Liver (tissue), 9 donors: ENCODE measurements around the gene RDH11. TPM values are rescaled to one million over a fixed set of nuclear protein-coding genes. Genes with fewer than 3 reads are reported as not detected.

Experiments
- DNase-seq: peaks from one replicate; pipeline ENCODE4 v3.0.0-alpha.2; 2017; ENCODE audit warnings: low spot score
- H3K27ac ChIP-seq, 2 donors: one replicate each; pipeline ENCODE4 v1.7.0; 2013; ENCODE audit warnings: inconsistent platforms in 2 of 2, low read length in 2 of 2, control low read depth in 1 of 2, low read depth in 1 of 2, mild to moderate bottlenecking in 1 of 2
- H3K27me3 ChIP-seq, 4 donors: one replicate each; pipeline versions ENCODE4 v1.6.1 to v1.7.0; 2013; ENCODE audit warnings: low read length in 3 of 4, inconsistent platforms in 1 of 4, mild to moderate bottlenecking in 1 of 4, moderate library complexity in 1 of 4; ENCODE audit not compliant: control insufficient read depth in 4 of 4, insufficient read depth in 4 of 4
- H3K36me3 ChIP-seq, 4 donors: one replicate each; pipeline versions ENCODE4 v1.6.1 to v1.7.0; 2013; ENCODE audit warnings: low read length in 3 of 4, mild to moderate bottlenecking in 3 of 4, low read depth in 1 of 4, moderate library complexity in 1 of 4; ENCODE audit not compliant: control insufficient read depth in 4 of 4, insufficient read depth in 3 of 4
- H3K4me1 ChIP-seq, 4 donors: one replicate each; pipeline versions ENCODE4 v1.6.1 to v1.7.0; 2013; ENCODE audit warnings: low read length in 3 of 4, mild to moderate bottlenecking in 3 of 4, moderate library complexity in 1 of 4; ENCODE audit not compliant: control insufficient read depth in 4 of 4, insufficient read depth in 4 of 4
- H3K4me3 ChIP-seq, 3 donors: one replicate each; pipeline versions ENCODE4 v1.6.1 to v1.7.0; 2013; ENCODE audit warnings: low read length in 3 of 3, control low read depth in 1 of 3, low read depth in 1 of 3, mild to moderate bottlenecking in 1 of 3
- H3K9ac ChIP-seq, 2 donors: one replicate each; pipeline ENCODE4 v1.7.0; 2013; ENCODE audit warnings: low read length in 2 of 2, mild to moderate bottlenecking in 2 of 2, moderate library complexity in 2 of 2, control low read depth in 1 of 2, low read depth in 1 of 2
- H3K9me3 ChIP-seq, 4 donors: one replicate each; pipeline versions ENCODE4 v1.6.1 to v1.7.0; 2013; ENCODE audit warnings: low read length in 3 of 4; ENCODE audit not compliant: control insufficient read depth in 4 of 4
- ATF3 ChIP-seq: IDR thresholded peaks from 2 replicates; pipeline ENCODE4 v1.6.1; 2016; ENCODE audit warnings: antibody characterized with exemption
- CTCF ChIP-seq: fragments of 150-350 bp; IDR thresholded peaks from 2 replicates; pipeline ENCODE4 v1.5.1; 2017; ENCODE audit warnings: improper control_type of control experiment, low read depth, low read length; ENCODE audit not compliant: missing input control
- EGR1 ChIP-seq, 2 donors: IDR thresholded peaks; 2 replicates each; pipeline ENCODE4 v1.6.1; 2016 to 2018; ENCODE audit warnings: antibody characterized with exemption in 2 of 2, low read depth in 2 of 2
- FOXA1 ChIP-seq: IDR thresholded peaks from 2 replicates; pipeline ENCODE4 v1.6.1; 2016; ENCODE audit warnings: antibody characterized with exemption
- FOXA2 ChIP-seq: IDR thresholded peaks from 2 replicates; pipeline ENCODE4 v1.6.1; 2016; ENCODE audit warnings: antibody characterized with exemption
- GABPA ChIP-seq, 2 donors: IDR thresholded peaks in 1 of 2; conservative IDR thresholded peaks in 1 of 2; 2 replicates each; pipeline ENCODE4 v1.6.1; 2016; ENCODE audit warnings: antibody characterized with exemption in 2 of 2, mild to moderate bottlenecking in 1 of 2, moderate library complexity in 1 of 2
- HNF4A ChIP-seq, 2 donors: conservative IDR thresholded peaks; 2 replicates each; pipeline ENCODE4 v1.6.1; 2016; ENCODE audit warnings: antibody characterized with exemption in 2 of 2, mild to moderate bottlenecking in 2 of 2
- HNF4G ChIP-seq: IDR thresholded peaks from 2 replicates; pipeline ENCODE4 v1.6.1; 2016; ENCODE audit warnings: antibody characterized with exemption
- JUND ChIP-seq, 2 donors: IDR thresholded peaks; 2 replicates each; pipeline ENCODE4 v1.6.1; 2016; ENCODE audit warnings: antibody characterized with exemption in 2 of 2
- MAX ChIP-seq: IDR thresholded peaks from 2 replicates; pipeline ENCODE4 v1.6.1; 2016; ENCODE audit warnings: antibody characterized with exemption
- NR2F2 ChIP-seq: IDR thresholded peaks from 2 replicates; pipeline ENCODE4 v1.6.1; 2016; ENCODE audit warnings: antibody characterized with exemption
- RAD21 ChIP-seq, 2 donors: IDR thresholded peaks; 2 replicates each; pipeline ENCODE4 v1.6.1; 2016; ENCODE audit warnings: antibody characterized with exemption in 2 of 2, mild to moderate bottlenecking in 2 of 2
- REST ChIP-seq: IDR thresholded peaks from 2 replicates; pipeline ENCODE4 v1.6.1; 2016; ENCODE audit warnings: antibody characterized with exemption, mild to moderate bottlenecking
- RXRA ChIP-seq, 2 donors: IDR thresholded peaks; 2 replicates each; pipeline ENCODE4 v1.6.1; 2017 to 2018; ENCODE audit warnings: antibody characterized with exemption in 2 of 2, mild to moderate bottlenecking in 1 of 2
- SP1 ChIP-seq: IDR thresholded peaks from 2 replicates; pipeline ENCODE4 v1.6.1; 2018; ENCODE audit warnings: antibody characterized with exemption, mild to moderate bottlenecking
- TAF1 ChIP-seq: conservative IDR thresholded peaks from 2 replicates; pipeline ENCODE4 v1.6.1; 2016; ENCODE audit warnings: antibody characterized with exemption, mild to moderate bottlenecking
- YY1 ChIP-seq: IDR thresholded peaks from 2 replicates; pipeline ENCODE4 v1.6.1; 2016; ENCODE audit warnings: antibody characterized with exemption, mild to moderate bottlenecking
- ZBTB33 ChIP-seq: IDR thresholded peaks from 2 replicates; pipeline ENCODE4 v1.6.1; 2016; ENCODE audit warnings: antibody characterized with exemption
- whole genome bisulfite sequencing: extraction: QIAGEN DNeasy Blood & Tissue Kit; methylation state at CpG from one replicate; pipeline ENCODE4 v1.1.7; 2013; 5-methylcytosine and 5-hydroxymethylcytosine counted together
- polyA plus RNA-seq, 2 donors: library from polyadenylated mRNA; stranded (reverse) in 1 of 2; unstranded in 1 of 2; fragments of 200-250 nt in 1 of 2; fragments of >200 nt in 1 of 2; fragmentation: Nextera tagmentation in 1 of 2; extraction: Ambion mirVana in 1 of 2; gene quantifications; one replicate each; pipeline versions ENCODE4 v1.2.1 to v1.2.3, GENCODE V29; 2013 to 2015
- total RNA-seq, 2 donors: library from RNA; depleted of rRNA; stranded (reverse); fragments of >200 nt; gene quantifications; one replicate each; pipeline ENCODE4 v1.2.3, GENCODE V29; 2014
- donor health status: healthy.
- donor health status: healthy.
- donor health status: healthy.
- donor health status: healthy.
- donor health status: healthy.

Gene RDH11
- total and polyA plus RNA-seq, 4 donors, result 99.7 to 174 (median 137) TPM

- under 1% methylated on average over 21 of the region's 21 CpGs for WGBS
- H3K27me3 ChIP-seq, result no peaks in the 10 kb centered on the region
- peak overlapping the region; percentile 89 to 99 (median 90) for H3K4me3 ChIP-seq
- TF ChIP-seq RXRA (IDR thresholded peaks at IDR 0.05), result no peak
- TF ChIP-seq SP1, result peak; percentile 48
- TF ChIP-seq YY1, result no peak
- TF ChIP-seq RAD21 (IDR thresholded peaks at IDR 0.05), result peak; percentile 9 to 18
- no peak for TF ChIP-seq ZBTB33
- TF ChIP-seq ATF3, result no peak
- TF ChIP-seq GABPA (IDR thresholded peaks at IDR 0.05 in 1 of 2, conservative IDR thresholded peaks at IDR 0.05 in 1 of 2), result no peak
- TF ChIP-seq HNF4A (conservative IDR thresholded peaks at IDR 0.05), result peak; percentile 26 to 33
- peak in 1 of 2 donors; percentile 58 for TF ChIP-seq JUND (IDR thresholded peaks at IDR 0.05)
- peak; percentile 67 for TF ChIP-seq TAF1
- TF ChIP-seq CTCF, result no peak
- TF ChIP-seq FOXA1, result no peak
- peak; percentile 59 for TF ChIP-seq FOXA2
- no peak for TF ChIP-seq NR2F2
- TF ChIP-seq EGR1 (IDR thresholded peaks at IDR 0.05; ENCODE audit: low read depth in 2 of 2), result peak in 1 of 2 donors; percentile 40
- TF ChIP-seq MAX, result no peak
- peak; percentile 90 for TF ChIP-seq REST
- TF ChIP-seq HNF4G, result no peak
- H3K27ac ChIP-seq, result peak overlapping the region; percentile 88 to 98
- H3K9me3 ChIP-seq, result no peaks in the 10 kb centered on the region
- peaks cover 6 to 24% (median 17%) of the 10 kb centered on the region in 4 donors for H3K36me3 ChIP-seq
- DNase-seq, result peak; percentile 80
- peak overlapping the region; percentile 21 to 98 for H3K9ac ChIP-seq
- H3K4me1 ChIP-seq, result peaks cover 0 to 34% (median 4%) of the 10 kb centered on the region in 4 donors
These were observed 672 bp downstream of the RDH11 start for GRCh38 chr14:67694791-67695393.
